GM12892 (cell line): ENCODE data around the gene ZFHX3.

Experiments used
- POLR2A ChIP-seq: IDR thresholded peaks from 2 replicates; pipeline ENCODE4 v1.6.1; 2011; ENCODE audit warnings: low read depth, low read length, control low read depth
- POLR2AphosphoS5 ChIP-seq: IDR thresholded peaks from 2 replicates; pipeline ENCODE4 v1.6.1; 2011; ENCODE audit warnings: low read depth, low read length, control low read depth
- TAF1 ChIP-seq: IDR thresholded peaks from 2 replicates; pipeline ENCODE4 v1.6.1; 2011; ENCODE audit warnings: low read depth, mild to moderate bottlenecking, control low read depth, low read length, borderline replicate concordance

- no peak for TF ChIP-seq POLR2A
- TF ChIP-seq TAF1: no peak
- no peak for TF ChIP-seq POLR2AphosphoS5
Measured at GRCh38 chr16:72789465-72789864, 258.5 kb downstream of the ZFHX3 start.
